Ectodermal cell (in vitro differentiated cells): Measurements from ENCODE around the gene STARD9.
"Not testable (repeated sequence)": the region's sequence is repeated elsewhere in the genome, so short reads cannot be mapped to it uniquely, and the experiment has no call there.

Experiments used
- H3K27ac ChIP-seq: 2 replicates; pipeline ENCODE4 v1.7.0; 2013; ENCODE audit warnings: mild to moderate bottlenecking, low read depth, low read length; ENCODE audit not compliant: insufficient read depth, poor library complexity, severe bottlenecking
- H3K27me3 ChIP-seq: 2 replicates; pipeline ENCODE4 v1.7.0; 2013; ENCODE audit warnings: mild to moderate bottlenecking, low read length; ENCODE audit not compliant: insufficient read depth, control insufficient read depth, poor library complexity, severe bottlenecking
- H3K36me3 ChIP-seq: one replicate; pipeline ENCODE4 v1.7.0; 2013; ENCODE audit warnings: low read length; ENCODE audit not compliant: control insufficient read depth, insufficient read depth
- H3K4me1 ChIP-seq: one replicate; pipeline ENCODE4 v1.7.0; 2013; ENCODE audit warnings: low read length; ENCODE audit not compliant: control insufficient read depth, insufficient read depth
- H3K4me3 ChIP-seq: 2 replicates; pipeline ENCODE4 v1.7.0; 2013; ENCODE audit warnings: low read depth, low read length, control low read depth; ENCODE audit not compliant: insufficient read depth
- H3K9me3 ChIP-seq: 2 replicates; pipeline ENCODE4 v1.7.0; 2013; ENCODE audit warnings: mild to moderate bottlenecking, low read length, moderate library complexity; ENCODE audit not compliant: control insufficient read depth
- WGBS, 2 experiments: methylation state at CpG; one replicate each; pipeline ENCODE4 v1.1.7; 2013; ENCODE audit warnings: missing lambda C conversion rate in 2 of 2; 5-methylcytosine and 5-hydroxymethylcytosine counted together

The STARD9 gene

GRCh38 chr15:42744195-42744594 lies 168.8 kb downstream of the STARD9 start:
- no peaks in the 10 kb centered on the region for H3K4me1 ChIP-seq
- H3K27me3 ChIP-seq: no peaks in the 10 kb centered on the region
- no peaks in the 10 kb centered on the region for H3K36me3 ChIP-seq
- no peaks in the 10 kb centered on the region for H3K9me3 ChIP-seq
- no peak overlapping the region for H3K4me3 ChIP-seq
- no peak overlapping the region for H3K27ac ChIP-seq
- WGBS, 2 experiments: 100% methylated on average over 1 of the region's 1 CpG; no CpG with 5 or more reads in 1 of the 2 experiments

GRCh38 chr15:42749266-42749665 lies 173.9 kb downstream of the STARD9 start:
- no peaks in the 10 kb centered on the region for H3K9me3 ChIP-seq
- no peak overlapping the region for H3K4me3 ChIP-seq
- no peak overlapping the region for H3K27ac ChIP-seq
- H3K36me3 ChIP-seq: no peaks in the 10 kb centered on the region
- H3K4me1 ChIP-seq: no peaks in the 10 kb centered on the region
- WGBS, 2 experiments: 91 to 100% methylated on average over 1 of the region's 1 CpG
- no peaks in the 10 kb centered on the region for H3K27me3 ChIP-seq

- H3K4me3 ChIP-seq: no peak overlapping the region
- H3K27ac ChIP-seq: no peak overlapping the region
- WGBS, 2 experiments: 93 to 100% methylated on average over 1 of the region's 2 CpGs
- H3K4me1 ChIP-seq: no peaks in the 10 kb centered on the region
- no peaks in the 10 kb centered on the region for H3K27me3 ChIP-seq
- H3K9me3 ChIP-seq: no peaks in the 10 kb centered on the region
- no peaks in the 10 kb centered on the region for H3K36me3 ChIP-seq
These were observed 174.9 kb downstream of the STARD9 start for GRCh38 chr15:42750306-42750705.

- WGBS, 2 experiments: 89 to 97% methylated on average over 2 of the region's 2 CpGs
- no peaks in the 10 kb centered on the region for H3K4me1 ChIP-seq
- no peak overlapping the region for H3K27ac ChIP-seq
- no peaks in the 10 kb centered on the region for H3K36me3 ChIP-seq
- H3K27me3 ChIP-seq: no peaks in the 10 kb centered on the region
- peaks cover 6% of the 10 kb centered on the region for H3K9me3 ChIP-seq
- no peak overlapping the region for H3K4me3 ChIP-seq
These were observed 183.7 kb downstream of the STARD9 start for GRCh38 chr15:42759093-42759492.

- 94% methylated on average over 1 of the region's 1 CpG for WGBS, 2 experiments
- Histone ChIP-seq H3K36me3 (no peaks in the 10 kb centered on the region), H3K4me1 (no peaks in the 10 kb centered on the region), H3K27ac (no peak overlapping the region), H3K4me3 (no peak overlapping the region), H3K9me3 (peaks cover 6% of the 10 kb centered on the region), H3K27me3 (no peaks in the 10 kb centered on the region)
These were observed 185.4 kb downstream of the STARD9 start for GRCh38 chr15:42760759-42761158.

- H3K36me3 ChIP-seq, H3K9me3 ChIP-seq, H3K27ac ChIP-seq, H3K4me1 ChIP-seq, H3K4me3 ChIP-seq, H3K27me3 ChIP-seq: not testable (repeated sequence)
- 87 to 89% methylated on average over 1 to 2 of the region's 2 CpGs for WGBS, 2 experiments
These were observed 186.4 kb downstream of the STARD9 start for GRCh38 chr15:42761813-42762212.

- H3K27ac ChIP-seq, H3K9me3 ChIP-seq, H3K4me1 ChIP-seq, H3K36me3 ChIP-seq, H3K27me3 ChIP-seq, H3K4me3 ChIP-seq: not testable (repeated sequence)
- 52 to 53% methylated on average over 16 of the region's 16 CpGs for WGBS, 2 experiments
These were observed 188.8 kb downstream of the STARD9 start for GRCh38 chr15:42764154-42764731.

- not testable (repeated sequence) for H3K36me3 ChIP-seq, H3K27me3 ChIP-seq, H3K4me3 ChIP-seq, H3K4me1 ChIP-seq, H3K27ac ChIP-seq, H3K9me3 ChIP-seq
- WGBS, 2 experiments: 95 to 96% methylated on average over 2 of the region's 4 CpGs
These were observed 190.7 kb downstream of the STARD9 start for GRCh38 chr15:42766109-42766508.
